CD4-positive, alpha-beta T cell (primary cell): ENCODE measurements around the gene CMIP. TPM values are rescaled to one million over a fixed set of nuclear protein-coding genes. Genes with fewer than 3 reads are reported as not detected.
A peak's percentile ranks its signal among the peaks of the same experiment; 100 is the strongest.

Experiments
- ATAC-seq: fragments of 200-7000 bp; cut with Tn5 transposase; one replicate; pipeline ENCODE4 v1.10.0; 2022; ENCODE audit warnings: mild to moderate bottlenecking; ENCODE audit not compliant: poor library complexity
- CTCF ChIA-PET: fragments of 350-600 bp; sonication (Branson Sonifier 250); formaldehyde crosslinking; loops from one replicate; lab custom pipeline; 2021; ENCODE audit warnings: antibody characterized with exemption, inconsistent platforms; lab: Charles Lee
- POLR2A ChIA-PET: fragments of 350-600 bp; sonication (Branson Sonifier 250); formaldehyde crosslinking; loops from one replicate; lab custom pipeline; 2021; ENCODE audit warnings: antibody characterized with exemption, inconsistent platforms; lab: Charles Lee
- DNase-seq, 14 experiments: peaks; one replicate each; pipeline ENCODE4 v3.0.0-alpha.2; 2013 to 2020; ENCODE audit warnings: mixed read lengths in 2 of 14
- H3K27ac ChIP-seq, 2 donors: one replicate each; pipeline versions ENCODE4 v1.5.1 to v1.7.0; 2013; ENCODE audit warnings: low read length in 2 of 2, low read depth in 1 of 2, mild to moderate bottlenecking in 1 of 2
- H3K27me3 ChIP-seq, 2 experiments: 1 replicate in 1 of 2; 2 replicates in 1 of 2; pipeline versions ENCODE4 v1.6.1 to v1.7.0; 2013; ENCODE audit warnings: low read length in 2 of 2, control low read depth in 1 of 2, mild to moderate bottlenecking in 1 of 2, moderate library complexity in 1 of 2; ENCODE audit not compliant: insufficient read depth in 2 of 2, control insufficient read depth in 1 of 2
- H3K36me3 ChIP-seq: one replicate; pipeline ENCODE4 v1.6.1; 2013; ENCODE audit warnings: low read length, control low read depth; ENCODE audit not compliant: insufficient read depth
- H3K4me1 ChIP-seq: one replicate; pipeline ENCODE4 v1.6.1; 2013; ENCODE audit warnings: low read length, control low read depth; ENCODE audit not compliant: insufficient read depth
- H3K4me3 ChIP-seq: one replicate; pipeline ENCODE4 v1.5.1; 2013; ENCODE audit warnings: mild to moderate bottlenecking, low read length, moderate library complexity
- H3K9me3 ChIP-seq, 2 experiments: 1 replicate in 1 of 2; 2 replicates in 1 of 2; pipeline versions ENCODE4 v1.6.1 to v1.7.0; 2013; ENCODE audit warnings: low read length in 2 of 2, mild to moderate bottlenecking in 2 of 2, control low read depth in 1 of 2, moderate library complexity in 1 of 2; ENCODE audit not compliant: control insufficient read depth in 1 of 2, insufficient read depth in 1 of 2
- H3K27ac Mint-ChIP-seq: one replicate; pipeline ENCODE4 v1.8.0; 2020; ENCODE audit warnings: mixed read lengths
- H3K27me3 Mint-ChIP-seq: one replicate; pipeline ENCODE4 v1.8.0; 2021; ENCODE audit warnings: mixed read lengths
- H3K36me3 Mint-ChIP-seq: one replicate; pipeline ENCODE4 v1.8.0; 2021; ENCODE audit warnings: low read depth, mixed read lengths
- H3K4me1 Mint-ChIP-seq: one replicate; pipeline ENCODE4 v1.8.0; 2021; ENCODE audit warnings: low read depth, mixed read lengths
- H3K4me3 Mint-ChIP-seq: one replicate; pipeline ENCODE4 v1.8.0; 2020; ENCODE audit warnings: mild to moderate bottlenecking, mixed read lengths
- H3K9me3 Mint-ChIP-seq: one replicate; pipeline ENCODE4 v1.8.0; 2020; ENCODE audit warnings: mixed read lengths
- intact Hi-C, 2 experiments: fragments of 100-400 bp; cut with DNase I in 1 of 2; cut with micrococcal nuclease in 1 of 2; formaldehyde crosslinking; loops; one replicate each; pipeline versions ENCODE4 v1.15.1 to v1.9.0; 2023 to 2025; cut with DNase I, micrococcal nuclease
- total RNA-seq, 174 experiments: library from RNA in 2 of 174; stranded (reverse) in 2 of 174; gene quantifications; one replicate each; pipeline ENCODE4 v1.2.3 and lab custom pipeline; 2021 to 2026
- TF ChIP-seq, protein P1 (sequence below): fragments of 200-600 bp; IDR thresholded peaks from one replicate; pipeline ENCODE4 v1.8.0; 2022; ENCODE audit warnings: antibody characterized with exemption, mild to moderate bottlenecking

CMIP gene
- total RNA-seq, 2 experiments from 2014 or later, result 33.5 to 35.3 TPM

DNA sequence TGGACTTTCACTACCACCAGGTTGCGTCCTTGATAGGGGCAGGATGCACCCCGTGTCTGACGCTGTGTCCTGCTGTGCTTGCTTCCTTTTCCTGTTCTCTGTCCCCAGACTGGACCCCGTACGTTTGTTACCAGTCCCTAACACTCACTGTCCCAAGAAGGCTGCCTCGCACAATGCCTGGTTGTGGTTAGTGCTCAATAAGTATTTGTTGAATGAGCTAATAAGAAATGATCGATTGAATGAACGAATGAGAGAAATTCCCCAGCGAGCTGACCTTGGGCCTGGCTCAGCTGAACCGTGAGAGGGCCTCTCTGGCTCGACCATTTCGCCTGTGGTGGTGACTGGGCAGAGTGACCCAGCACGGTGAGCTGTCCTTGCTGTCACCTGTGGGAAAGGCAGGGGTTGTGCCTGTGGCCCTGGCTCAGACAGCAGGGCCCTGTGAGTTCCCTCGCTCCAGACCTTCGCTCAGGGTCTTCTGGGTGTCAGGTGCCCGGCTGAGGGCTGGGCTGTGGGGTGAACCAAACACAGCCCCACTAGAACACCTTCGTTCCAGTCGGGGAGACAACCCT is 20.9 kb downstream of the CMIP start:
- no peaks in the 10 kb centered on the region for H3K27me3 ChIP-seq
- Mint-ChIP-seq H3K4me3 (no peak overlapping the region), H3K27ac (no peak overlapping the region), H3K4me1 (peaks cover 84% of the 10 kb centered on the region), H3K9me3 (no peaks in the 10 kb centered on the region), H3K27me3 (no peaks in the 10 kb centered on the region), H3K36me3 (peaks cover 14% of the 10 kb centered on the region)
- TF ChIP-seq, protein P1, sequence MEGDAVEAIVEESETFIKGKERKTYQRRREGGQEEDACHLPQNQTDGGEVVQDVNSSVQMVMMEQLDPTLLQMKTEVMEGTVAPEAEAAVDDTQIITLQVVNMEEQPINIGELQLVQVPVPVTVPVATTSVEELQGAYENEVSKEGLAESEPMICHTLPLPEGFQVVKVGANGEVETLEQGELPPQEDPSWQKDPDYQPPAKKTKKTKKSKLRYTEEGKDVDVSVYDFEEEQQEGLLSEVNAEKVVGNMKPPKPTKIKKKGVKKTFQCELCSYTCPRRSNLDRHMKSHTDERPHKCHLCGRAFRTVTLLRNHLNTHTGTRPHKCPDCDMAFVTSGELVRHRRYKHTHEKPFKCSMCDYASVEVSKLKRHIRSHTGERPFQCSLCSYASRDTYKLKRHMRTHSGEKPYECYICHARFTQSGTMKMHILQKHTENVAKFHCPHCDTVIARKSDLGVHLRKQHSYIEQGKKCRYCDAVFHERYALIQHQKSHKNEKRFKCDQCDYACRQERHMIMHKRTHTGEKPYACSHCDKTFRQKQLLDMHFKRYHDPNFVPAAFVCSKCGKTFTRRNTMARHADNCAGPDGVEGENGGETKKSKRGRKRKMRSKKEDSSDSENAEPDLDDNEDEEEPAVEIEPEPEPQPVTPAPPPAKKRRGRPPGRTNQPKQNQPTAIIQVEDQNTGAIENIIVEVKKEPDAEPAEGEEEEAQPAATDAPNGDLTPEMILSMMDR, result no peak
- H3K4me3 ChIP-seq, result no peak overlapping the region
- DNase-seq (no peak), ATAC-seq (no peak)
- H3K36me3 ChIP-seq, result peaks cover 8% of the 10 kb centered on the region
- peaks cover 74% of the 10 kb centered on the region for H3K4me1 ChIP-seq
- POLR2A ChIA-PET, result interaction anchor here (0.7 to 2.0 kb wide), 3 partner anchors 20 to 253 kb away, joined by 3 to 7 read pairs (median 3); no protein-coding TSS in a partner anchor
- CTCF ChIA-PET, result no interaction called here
- H3K9me3 ChIP-seq, result no peaks in the 10 kb centered on the region
- H3K27ac ChIP-seq, result no peak overlapping the region
- intact Hi-C loops, result no loop called here

DNA sequence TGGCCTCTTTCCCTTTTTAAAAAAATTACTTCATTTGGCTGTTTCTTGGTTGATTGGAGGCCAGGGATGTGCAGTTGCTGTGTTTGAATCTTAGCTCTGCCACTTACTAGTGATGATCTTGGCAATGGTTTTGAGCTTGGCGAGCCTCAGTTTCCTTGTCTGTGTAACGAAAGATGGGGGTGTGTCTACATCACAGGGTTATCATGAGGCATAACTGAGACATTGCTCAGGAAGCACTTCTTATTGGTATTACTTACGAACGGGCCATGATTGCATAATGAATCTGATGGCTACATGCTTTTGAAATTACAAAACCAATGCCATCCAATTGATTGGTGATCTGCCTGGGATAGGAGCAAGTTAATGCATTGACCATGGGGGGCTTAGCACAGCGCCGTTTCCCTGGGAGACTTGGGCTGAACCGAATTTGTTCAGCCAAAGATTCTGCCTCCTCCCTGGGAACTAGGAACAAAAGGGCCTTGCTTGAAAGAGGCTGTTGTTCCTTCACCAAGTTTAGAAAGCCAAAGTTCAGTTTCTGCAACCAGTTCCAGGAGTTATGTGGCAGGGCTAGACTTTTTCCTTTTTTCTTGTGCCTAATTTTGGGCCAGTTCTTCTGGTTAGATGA is 21.9 kb downstream of the CMIP start:
- peak overlapping the region; percentile 39 for H3K27ac Mint-ChIP-seq
- intact Hi-C loops, result no loop called here
- H3K4me3 ChIP-seq, result no peak overlapping the region
- POLR2A ChIA-PET, result interaction anchor here (1.1 to 2.0 kb wide), 2 partner anchors 21 to 252 kb away, joined by 3 to 7 read pairs; no protein-coding TSS in a partner anchor
- H3K4me1 ChIP-seq, result peaks cover 75% of the 10 kb centered on the region
- CTCF ChIA-PET, result no interaction called here
- H3K36me3 Mint-ChIP-seq, result peaks cover 13% of the 10 kb centered on the region
- TF ChIP-seq, protein P1, result no peak
- H3K36me3 ChIP-seq, result peaks cover 5% of the 10 kb centered on the region
- H3K9me3 ChIP-seq, result no peaks in the 10 kb centered on the region
- H3K27me3 Mint-ChIP-seq, result no peaks in the 10 kb centered on the region
- H3K27me3 ChIP-seq, result no peaks in the 10 kb centered on the region
- H3K4me3 Mint-ChIP-seq, result no peak overlapping the region
- H3K4me1 Mint-ChIP-seq, result peaks cover 84% of the 10 kb centered on the region
- no peak overlapping the region for H3K27ac ChIP-seq
- ATAC-seq (no peak), DNase-seq (no peak)
- H3K9me3 Mint-ChIP-seq, result no peaks in the 10 kb centered on the region

DNA sequence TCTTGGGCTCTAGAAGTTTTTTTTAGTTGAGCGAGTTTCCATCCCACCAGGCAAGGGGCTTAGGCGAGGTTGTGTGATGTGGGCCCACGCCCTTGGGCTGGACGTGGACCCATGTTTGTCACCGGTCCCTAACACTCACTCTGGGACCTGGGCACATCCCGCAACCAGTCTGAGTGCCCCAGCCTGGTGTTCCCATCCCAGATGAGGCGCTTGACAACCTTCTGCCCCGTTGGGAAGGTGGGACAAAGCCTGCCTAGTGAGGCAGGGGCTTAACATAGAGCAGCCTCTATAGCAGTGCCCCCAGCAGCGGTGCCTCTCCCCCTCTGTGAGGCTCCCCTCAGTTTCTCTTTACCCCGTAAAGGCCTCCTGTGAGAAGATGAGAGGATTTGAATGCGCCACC is 22.5 kb downstream of the CMIP start:
- TF ChIP-seq, protein P1, result no peak
- peaks cover 84% of the 10 kb centered on the region for H3K4me1 Mint-ChIP-seq
- no peak overlapping the region for H3K27ac ChIP-seq

More for the DNA sequence above, 22.5 kb downstream of the CMIP start:
- peaks cover 80% of the 10 kb centered on the region for H3K4me1 ChIP-seq
- H3K27me3 ChIP-seq, result no peaks in the 10 kb centered on the region
- H3K9me3 ChIP-seq, result no peaks in the 10 kb centered on the region
- ChIA-PET CTCF (no interaction called here), POLR2A (no interaction called here)
- Mint-ChIP-seq H3K9me3 (no peaks in the 10 kb centered on the region), H3K36me3 (peaks cover 11% of the 10 kb centered on the region), H3K27ac (peak overlapping the region; percentile 39), H3K4me3 (no peak overlapping the region), H3K27me3 (no peaks in the 10 kb centered on the region)
- intact Hi-C loops, result no loop called here
- peaks cover 11% of the 10 kb centered on the region for H3K36me3 ChIP-seq
- DNase-seq, result no peak
- ATAC-seq, result no peak
- no peak overlapping the region for H3K4me3 ChIP-seq
